ENCODE results near the gene ERC1.
A peak's percentile ranks its signal among the peaks of the same experiment; 100 is the strongest.

The ERC1 gene

DNA sequence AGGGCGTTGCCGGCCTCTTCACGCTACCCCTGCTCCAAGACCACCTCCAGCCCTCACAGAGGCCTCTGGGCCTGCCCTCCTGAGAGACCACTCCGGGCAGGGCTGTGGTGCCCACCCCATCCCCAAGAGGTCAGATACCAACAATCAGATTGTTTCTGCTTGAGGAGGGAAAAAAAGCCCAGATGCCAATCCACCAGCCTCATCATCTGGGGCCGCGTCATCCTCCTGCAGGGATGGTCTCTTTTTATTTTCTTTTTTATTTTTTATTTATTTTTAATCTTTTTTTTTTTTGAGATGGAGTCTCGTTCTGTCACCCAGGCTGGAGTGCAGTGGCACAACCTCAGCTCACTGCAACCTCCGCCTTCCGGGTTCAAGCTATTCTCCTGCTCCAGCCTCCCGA lies 510.0 kb downstream of the ERC1 start:
- no peak for DNase-seq

- DNase-seq, result no peak
These were observed 510.8 kb downstream of the ERC1 start for GRCh38 chr12:1501695-1502378.

GRCh38 chr12:1502379-1502720 lies 511.3 kb downstream of the ERC1 start:
- DNase-seq, result no peak

GRCh38 chr12:1502831-1503230 lies 511.8 kb downstream of the ERC1 start:
- DNase-seq, result no peak

DNA sequence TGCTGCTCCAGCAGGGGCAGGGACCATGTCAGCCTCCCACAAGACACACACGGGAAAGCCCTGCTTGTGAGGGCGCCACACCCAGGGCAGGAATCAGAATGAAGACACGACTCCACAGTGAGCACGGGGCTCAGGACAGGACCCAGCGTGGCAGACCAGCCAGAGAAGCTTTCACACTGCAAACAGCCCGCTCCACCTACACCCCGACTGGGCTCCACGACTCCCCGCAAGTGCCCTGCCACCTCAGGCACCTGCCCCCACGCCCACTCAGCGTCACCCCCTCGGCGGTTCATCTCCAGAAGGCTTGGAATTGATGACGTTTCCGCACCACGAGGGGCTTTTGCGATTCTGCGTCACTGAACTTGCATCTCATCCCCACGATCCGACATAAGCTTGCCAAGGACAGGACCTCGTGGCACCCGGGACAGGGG lies 512.3 kb downstream of the ERC1 start:
- DNase-seq, result no peak

- no peak for DNase-seq
These were observed 513.4 kb downstream of the ERC1 start for GRCh38 chr12:1504304-1504894.

DNA sequence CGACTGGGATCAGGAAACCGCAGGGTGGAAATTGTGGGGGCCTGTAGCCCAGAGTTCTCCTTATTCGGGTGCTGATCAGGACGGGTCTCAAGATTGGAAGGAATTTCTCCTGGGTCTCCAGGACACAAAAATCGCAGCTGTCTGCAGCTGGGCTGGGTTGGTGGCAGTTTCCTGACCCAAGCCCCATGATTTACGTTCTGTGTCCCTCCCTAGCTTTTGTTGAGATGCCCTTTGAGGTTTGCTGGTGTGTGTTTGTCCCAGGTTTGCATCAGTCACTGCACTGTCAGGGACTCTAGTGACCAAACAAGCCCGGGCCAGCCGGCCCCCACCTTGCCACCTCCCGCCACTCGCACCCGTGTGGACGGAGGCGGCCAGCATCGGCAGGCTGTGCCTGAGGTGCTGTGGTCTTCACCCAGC lies 513.9 kb downstream of the ERC1 start:
- no peak for DNase-seq

DNA sequence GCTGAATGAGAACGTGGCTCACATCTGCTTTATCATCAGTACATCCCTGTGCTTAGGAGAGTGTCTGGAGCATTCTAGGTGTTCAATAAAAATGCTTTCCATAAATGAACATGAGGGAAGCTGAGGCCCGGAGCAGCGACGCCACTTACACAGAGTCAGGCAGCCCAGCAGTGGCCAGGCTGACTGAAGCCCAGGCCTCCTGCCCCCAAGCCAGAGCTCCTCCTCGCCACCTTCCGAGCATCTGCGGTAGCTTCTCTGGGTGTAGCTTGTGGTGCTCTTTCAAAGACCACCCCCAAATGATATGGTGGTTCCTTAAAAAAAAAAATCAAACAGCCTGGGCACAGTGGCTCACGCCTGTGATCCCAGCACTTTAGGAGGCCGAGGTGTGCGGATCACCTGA lies 514.6 kb downstream of the ERC1 start:
- no peak for DNase-seq

DNA sequence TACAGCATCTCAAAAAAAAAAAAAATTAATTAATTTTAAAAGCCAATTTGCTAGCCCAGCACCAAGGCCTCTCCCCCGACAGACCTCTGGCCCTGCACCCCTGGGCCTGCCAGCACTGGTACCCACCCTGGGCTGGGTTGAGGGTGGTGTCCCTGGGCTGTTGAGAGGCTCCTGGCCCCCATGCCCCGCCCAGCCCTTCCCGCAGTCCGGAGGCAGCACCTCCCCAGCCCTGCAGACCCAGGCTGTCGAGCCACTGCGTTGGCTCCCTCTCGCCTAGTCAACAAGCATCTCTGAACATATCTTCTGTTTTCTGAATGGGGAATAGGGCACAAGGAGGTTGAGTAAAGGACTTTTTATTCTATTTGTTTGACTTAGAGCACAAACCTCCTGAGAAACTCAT lies 516.3 kb downstream of the ERC1 start:
- DNase-seq, result no peak

GRCh38 chr12:1509413-1510052 lies 518.5 kb downstream of the ERC1 start:
- no peak for DNase-seq

DNA sequence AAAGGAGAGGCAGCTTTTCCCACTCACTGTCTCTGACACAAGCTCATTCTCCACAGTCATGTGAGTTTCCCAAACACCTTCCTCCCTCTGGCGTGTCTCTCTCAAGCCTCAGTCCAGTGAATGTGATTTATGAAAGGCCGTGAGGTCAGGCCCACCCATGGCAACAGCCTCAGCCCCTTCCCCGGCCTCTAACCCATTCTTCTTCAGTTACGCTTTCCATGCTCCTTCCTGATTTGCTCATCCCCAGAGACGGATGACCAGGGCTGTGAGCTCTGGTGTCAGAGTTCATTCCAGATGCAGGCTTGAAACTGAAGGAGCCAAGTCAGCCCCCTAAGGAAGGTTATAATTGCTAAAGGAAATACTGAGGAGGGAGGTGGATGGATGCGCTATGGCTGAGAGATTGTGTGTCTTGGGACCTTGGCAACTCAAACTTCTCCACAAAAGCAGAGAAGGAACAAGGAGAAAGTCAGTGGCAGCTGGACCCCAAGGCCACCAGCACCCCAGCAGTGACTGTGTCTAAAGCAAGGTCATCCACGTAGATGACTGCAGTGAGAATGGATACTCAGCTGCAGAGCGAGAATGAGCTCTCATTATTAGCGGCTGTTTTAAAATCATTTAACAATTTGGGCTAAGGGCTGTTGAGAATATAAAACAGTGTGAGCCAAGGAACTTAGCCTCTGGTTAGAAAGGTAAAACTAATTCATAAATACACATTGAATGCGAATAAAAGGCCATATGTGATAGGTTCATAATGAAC lies 519.2 kb downstream of the ERC1 start:
- no peak for DNase-seq

- DNase-seq, result no peak
These were observed 524.0 kb downstream of the ERC1 start for GRCh38 chr12:1515010-1515409.

DNA sequence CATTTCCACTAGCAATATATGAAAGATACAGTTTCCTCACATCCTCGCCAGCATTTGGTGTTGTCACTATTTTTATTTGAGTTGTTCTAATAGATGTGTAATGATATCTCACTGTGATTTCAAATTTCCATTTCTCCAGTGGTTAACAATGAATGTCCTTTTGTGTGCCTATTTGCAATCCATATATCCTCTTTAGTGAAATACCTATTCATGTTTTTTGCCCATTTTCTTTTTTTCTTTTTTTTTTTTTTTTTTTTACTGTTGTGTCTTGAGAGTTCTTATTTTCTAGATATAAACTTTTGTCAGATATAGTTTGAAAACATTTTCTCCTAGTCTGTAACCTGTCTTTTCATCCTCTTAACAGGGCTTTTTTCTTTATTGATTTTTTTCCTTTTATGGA lies 524.4 kb downstream of the ERC1 start:
- DNase-seq, result no peak

DNA sequence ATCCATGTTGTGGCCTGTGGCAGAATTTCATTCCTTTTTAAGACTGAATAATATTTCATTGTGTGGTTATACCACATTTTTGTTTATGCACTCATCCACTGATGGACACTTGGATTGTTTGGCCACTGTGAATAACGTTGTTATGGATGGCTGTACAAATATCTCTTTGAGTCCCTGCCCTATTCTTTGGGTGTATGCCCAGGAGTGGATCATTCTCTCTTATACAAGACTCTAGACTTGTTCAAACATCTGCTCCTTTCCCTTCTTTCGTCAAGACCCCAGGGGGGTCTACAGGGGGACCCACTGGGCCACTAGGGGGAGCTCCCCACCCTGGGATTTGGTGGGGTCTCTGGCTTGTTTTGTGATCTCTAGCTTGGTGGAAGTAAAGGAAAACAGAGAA lies 526.0 kb downstream of the ERC1 start:
- DNase-seq, result peak; percentile 30

- no peak for DNase-seq
These were observed 526.9 kb downstream of the ERC1 start for GRCh38 chr12:1517734-1518525.

DNA sequence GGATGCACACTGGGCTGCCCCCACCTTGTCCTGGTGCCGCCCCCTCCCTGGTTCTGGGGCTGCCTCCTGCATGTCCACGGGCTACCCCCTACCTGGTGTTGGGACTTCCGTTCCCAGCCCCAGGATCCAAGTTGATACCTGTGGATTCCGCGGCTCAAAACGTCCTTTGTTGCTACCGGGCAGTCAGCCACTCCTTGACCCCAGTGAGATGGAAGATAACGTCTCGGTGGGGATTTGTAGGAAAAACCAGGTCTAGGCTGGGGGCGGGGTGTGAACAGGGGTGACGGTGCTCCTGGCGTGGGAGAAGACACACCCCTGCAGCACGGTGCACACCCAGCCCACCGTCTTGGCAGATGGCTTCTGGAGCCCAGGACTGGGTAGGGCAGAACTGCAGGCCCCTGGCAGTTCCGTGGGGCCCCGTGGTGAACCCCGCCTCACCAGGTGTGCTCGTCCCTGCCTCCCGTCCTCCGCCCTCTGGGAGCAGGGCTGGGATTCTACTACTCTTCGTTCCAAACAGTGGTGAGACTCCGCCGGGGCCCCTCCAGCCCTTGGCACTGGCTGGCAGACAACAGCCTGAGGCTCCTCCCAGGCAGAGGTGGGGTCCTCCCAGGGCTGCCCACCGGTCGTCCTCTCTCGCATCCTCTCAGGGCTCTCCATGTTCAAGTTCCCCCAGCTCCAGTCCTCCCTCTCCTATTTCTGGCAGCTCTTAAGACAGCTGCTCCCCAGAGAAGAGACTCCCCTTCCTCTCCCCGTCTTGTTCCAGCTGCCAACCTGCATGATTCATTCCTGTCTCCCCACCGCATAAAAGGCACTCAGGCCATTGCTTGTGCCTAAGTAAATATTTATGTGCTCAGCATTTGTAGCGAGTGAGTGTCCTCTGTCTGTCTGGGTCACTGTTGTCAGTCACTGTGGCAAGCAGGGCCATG lies 527.8 kb downstream of the ERC1 start:
- peak; percentile 49 for DNase-seq

GRCh38 chr12:1519642-1520041 lies 528.6 kb downstream of the ERC1 start:
- no peak for DNase-seq

DNA sequence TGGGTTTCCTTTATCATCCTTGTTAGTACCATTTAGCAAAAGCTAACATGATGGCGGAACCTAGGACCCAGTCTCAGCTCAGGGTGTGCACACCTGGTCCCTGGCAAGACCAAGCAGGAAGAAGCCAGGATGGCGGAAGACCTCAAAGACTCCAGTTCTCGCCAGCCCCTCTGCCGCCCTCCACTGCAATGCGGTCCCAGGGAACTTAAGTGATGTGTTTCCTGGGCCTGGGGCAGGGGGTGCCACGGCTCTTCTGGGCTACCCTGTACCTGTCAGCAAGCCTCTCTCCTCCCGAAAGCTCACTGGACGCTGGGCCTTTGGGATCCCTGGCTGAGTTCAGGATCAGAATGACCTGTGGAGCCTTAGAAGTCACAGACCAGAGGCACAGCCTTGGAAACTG lies 532.0 kb downstream of the ERC1 start:
- DNase-seq, result no peak

GRCh38 chr12:1523558-1524050 lies 532.6 kb downstream of the ERC1 start:
- no peak for DNase-seq

DNA sequence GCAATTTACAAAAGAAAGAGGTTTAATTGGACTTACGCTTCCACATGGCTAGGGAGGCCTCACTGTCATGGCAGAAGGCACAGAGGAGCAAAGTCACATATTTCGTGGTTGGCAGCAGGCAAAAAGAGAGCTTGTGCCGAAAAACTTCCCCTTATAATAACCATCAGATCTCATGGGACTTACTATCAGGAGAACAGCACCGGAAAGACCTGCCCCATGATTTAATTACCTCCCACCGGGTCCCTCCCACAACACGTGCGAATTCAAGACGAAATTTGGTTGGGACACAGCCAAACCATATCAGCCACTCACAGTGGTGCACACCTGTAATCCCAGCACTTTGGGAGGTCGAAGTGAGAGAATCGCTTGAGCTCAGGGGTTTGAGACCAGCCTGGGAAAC lies 534.8 kb downstream of the ERC1 start:
- no peak for DNase-seq

- no peak for DNase-seq
These were observed 536.8 kb downstream of the ERC1 start for GRCh38 chr12:1527789-1528188.

- no peak for DNase-seq
These were observed 537.8 kb downstream of the ERC1 start for GRCh38 chr12:1528791-1529190.

Data from NCI-H1092 treated with DMSO at 0.1 percent for 48 hours (cell line).